Measurements from ENCODE around the gene AMPD3.

The AMPD3 gene

DNA sequence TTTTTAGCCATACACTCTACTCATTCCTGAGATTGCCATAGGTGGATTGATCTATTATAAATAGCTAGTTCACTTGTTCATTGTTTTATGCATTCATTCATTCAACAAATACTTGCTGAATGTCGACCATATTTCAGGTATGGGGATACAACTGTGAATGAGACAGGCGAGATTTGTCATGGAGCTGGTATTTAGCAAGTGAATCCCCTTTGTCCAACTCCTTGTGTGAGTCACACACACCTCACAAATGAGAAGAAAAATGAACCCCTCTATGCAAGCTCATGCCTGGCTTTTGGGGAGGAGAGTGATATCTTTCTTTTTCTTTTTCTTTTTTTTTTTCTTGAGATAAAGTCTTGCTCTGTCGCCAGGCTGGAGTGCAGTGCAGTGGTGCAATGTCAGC, 1.8 kb upstream of the AMPD3 start:
- TF ChIP-seq, protein P1, sequence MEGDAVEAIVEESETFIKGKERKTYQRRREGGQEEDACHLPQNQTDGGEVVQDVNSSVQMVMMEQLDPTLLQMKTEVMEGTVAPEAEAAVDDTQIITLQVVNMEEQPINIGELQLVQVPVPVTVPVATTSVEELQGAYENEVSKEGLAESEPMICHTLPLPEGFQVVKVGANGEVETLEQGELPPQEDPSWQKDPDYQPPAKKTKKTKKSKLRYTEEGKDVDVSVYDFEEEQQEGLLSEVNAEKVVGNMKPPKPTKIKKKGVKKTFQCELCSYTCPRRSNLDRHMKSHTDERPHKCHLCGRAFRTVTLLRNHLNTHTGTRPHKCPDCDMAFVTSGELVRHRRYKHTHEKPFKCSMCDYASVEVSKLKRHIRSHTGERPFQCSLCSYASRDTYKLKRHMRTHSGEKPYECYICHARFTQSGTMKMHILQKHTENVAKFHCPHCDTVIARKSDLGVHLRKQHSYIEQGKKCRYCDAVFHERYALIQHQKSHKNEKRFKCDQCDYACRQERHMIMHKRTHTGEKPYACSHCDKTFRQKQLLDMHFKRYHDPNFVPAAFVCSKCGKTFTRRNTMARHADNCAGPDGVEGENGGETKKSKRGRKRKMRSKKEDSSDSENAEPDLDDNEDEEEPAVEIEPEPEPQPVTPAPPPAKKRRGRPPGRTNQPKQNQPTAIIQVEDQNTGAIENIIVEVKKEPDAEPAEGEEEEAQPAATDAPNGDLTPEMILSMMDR (conservative IDR thresholded peaks at IDR 0.05): no peak
- no peak overlapping the region for H3K27ac ChIP-seq

DNA sequence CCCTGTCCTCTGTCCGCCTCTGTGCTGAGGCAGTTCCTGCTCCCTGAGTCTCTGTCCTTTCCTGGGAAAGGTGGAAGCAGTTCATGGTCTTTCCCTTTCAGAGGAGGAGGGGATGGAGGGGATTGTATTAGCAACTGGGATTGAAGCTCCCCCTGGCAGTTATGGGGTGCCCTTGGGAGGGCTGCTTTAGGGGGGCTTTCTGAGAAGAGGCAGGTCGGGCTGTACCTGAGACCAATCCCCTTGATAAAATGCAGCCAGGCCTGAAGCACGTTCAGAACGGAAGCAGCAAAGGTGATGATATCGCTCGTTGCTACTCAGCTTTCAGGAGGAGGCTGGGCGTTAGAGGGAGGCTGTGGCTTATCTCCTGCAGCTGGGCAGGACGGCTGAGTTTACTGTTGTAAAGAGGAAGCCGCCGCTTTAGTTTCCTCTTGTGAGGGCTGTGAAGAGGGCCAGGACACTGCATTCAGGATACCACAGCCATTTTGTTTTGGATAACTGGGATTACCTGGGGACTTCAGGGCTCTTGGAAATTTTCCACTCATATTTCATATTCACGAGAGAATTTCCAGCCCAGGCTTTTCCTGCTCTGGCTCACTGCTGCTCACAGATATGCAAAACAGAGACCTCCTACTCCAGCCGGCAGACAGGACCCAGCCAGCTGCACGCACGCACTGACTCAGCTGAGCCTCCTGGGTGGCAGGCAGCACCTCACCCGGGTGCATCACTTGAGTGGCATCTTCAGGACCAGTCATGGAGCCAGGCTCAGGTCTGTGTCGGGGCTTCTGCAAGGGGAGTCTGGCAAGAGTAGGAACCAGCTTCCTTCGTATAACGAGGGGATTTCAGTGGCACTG, 798 bp downstream of the AMPD3 start:
- H3K27ac ChIP-seq: peak overlapping the region; percentile 93
- TF ChIP-seq, protein P1 (conservative IDR thresholded peaks at IDR 0.05): no peak

DNA sequence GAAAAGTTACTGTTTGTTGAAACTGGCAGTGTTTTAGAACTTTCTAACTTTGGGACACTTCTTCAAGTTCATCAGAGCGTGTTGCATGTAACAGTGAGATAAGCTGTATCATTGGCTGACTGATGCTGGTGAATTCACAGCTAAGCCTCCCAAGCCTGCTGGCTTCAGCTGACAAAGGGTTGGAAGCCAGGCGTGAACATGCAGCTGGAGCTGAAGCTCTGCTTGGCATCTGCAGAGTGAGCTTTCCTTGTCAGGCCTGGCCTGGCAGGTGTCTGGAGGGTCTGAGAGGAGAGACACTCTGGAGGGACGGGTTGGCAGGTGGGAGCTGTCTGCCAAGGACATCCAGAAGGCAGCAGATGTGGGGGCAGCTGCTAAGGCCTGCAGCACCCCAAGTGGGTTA, 1.5 kb downstream of the AMPD3 start:
- peak overlapping the region; percentile 93 for H3K27ac ChIP-seq
- TF ChIP-seq, protein P1 (conservative IDR thresholded peaks at IDR 0.05): no peak

DNA sequence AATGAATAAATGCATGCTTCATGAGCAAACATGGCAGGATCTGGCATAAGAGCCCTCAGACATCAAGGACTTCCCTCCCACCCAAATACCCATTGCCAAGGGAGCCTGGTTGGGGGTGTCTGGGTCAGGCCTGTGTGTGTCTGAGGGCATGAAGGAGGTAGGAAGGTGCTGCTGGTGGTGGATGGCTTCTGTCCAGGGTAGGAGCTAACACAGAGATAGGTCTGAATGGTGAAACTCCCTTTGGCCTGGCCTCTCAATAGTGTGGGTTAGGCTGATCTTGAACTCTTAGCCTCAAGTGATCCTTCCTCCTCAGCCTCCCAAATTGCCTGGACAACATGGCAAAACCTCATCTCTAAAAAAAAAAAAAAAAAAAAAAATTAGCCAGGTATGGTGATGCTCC, 2.8 kb downstream of the AMPD3 start:
- H3K27ac ChIP-seq: peak overlapping the region; percentile 93; the same call in 1 of the 2 replicates
- TF ChIP-seq, protein P1 (conservative IDR thresholded peaks at IDR 0.05): no peak

DNA sequence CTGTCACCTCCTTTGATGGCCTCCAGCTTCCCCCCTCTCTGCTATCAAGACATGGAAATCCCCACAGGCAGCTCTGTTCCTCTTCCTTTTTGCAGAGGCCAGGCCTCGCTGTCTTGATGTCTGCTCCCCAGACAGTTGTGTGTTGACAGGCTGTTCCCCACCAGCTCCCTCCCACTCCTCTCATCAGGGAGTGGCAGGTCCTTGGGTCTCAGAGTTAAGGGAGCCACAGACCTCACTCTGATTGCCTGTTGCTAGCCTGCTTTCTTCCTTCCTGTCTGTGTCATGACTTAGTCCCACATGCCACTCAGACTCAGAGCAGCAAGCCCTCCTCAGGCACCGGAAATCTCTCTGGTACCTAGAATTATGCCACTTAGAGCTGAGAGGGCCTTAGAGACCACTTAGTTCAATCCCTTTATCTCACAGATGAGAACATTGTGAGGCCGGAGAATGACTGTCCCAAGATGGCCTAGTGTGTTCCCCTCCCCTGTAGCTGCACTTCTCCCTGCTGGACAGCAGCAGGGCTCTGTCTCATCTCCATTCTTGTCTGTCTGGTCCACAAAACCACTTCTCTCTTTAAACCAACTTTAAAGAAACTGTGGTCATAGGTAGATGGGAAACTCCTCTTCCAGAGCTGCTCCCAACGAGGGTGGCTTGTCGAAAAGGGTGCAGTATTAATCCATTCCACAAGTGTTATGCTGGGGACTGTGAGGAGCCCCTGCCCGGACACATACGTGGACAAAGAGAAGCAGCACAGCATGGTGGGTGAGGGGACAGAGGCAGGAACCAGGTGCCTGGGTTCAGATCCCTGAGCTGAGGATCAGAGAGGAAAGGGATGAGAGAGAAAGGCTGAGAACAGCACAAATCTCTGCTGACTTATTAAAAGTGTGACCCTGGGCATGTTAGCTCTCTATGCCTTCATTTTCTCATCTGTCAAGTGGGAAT, 4.2 kb downstream of the AMPD3 start:
- peak overlapping the region; percentile 5; the same call in 1 of the 2 replicates for H3K27ac ChIP-seq
- TF ChIP-seq, protein P1 (conservative IDR thresholded peaks at IDR 0.05): no peak

DNA sequence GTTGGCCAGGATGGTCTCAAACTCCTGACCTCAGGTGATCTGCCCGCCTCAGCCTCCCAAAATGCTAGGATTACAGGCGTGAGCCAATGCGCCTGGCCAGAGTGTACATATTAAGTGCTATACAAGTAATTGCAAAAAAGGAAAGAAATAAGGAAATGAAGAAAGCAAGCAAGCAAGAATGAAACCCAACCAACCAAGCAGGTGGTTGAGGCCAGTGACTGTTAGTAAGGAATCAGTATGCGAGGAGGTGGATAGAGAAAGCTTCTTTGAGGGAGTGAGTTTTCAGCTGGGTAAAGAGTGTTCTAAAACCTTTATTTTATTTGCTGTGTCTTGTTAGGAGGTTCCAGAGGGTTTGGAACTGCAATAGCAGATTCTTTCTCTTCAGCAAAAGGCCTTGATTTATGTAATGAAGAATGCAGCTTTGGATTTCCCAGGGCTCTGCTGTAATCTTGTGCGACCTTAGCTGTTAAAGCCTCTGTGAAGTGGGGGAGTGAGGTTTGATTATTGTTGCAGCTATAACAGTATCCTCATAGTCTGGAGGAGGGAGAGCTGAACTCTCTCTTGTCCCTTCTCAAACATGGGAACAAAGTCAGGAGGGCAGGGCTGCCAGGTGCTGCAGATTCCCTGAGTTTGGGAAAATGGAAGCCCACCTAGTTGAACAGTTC, 5.7 kb downstream of the AMPD3 start:
- H3K27ac ChIP-seq: no peak overlapping the region

More for the DNA sequence above, 5.7 kb downstream of the AMPD3 start:
- TF ChIP-seq, protein P1 (conservative IDR thresholded peaks at IDR 0.05): no peak
